ENCODE measurements around the gene BLOC1S5. TPM values are rescaled to one million over a fixed set of nuclear protein-coding genes. Genes with fewer than 3 reads are reported as not detected.

The BLOC1S5 gene
- total and polyA plus RNA-seq, 2 donors (not counting 3 experiments of a cell fraction or from before 2014, with no cell fraction given), result 3.9 to 19.1 TPM

GRCh38 chr6:7974565-7974937 is 89.6 kb downstream of the BLOC1S5 start:
- ChIA-PET CTCF (interaction anchor here (1.3 to 4.9 kb wide), 7 partner anchors 15 to 66 kb away, joined by 3 to 42 read pairs (median 7); no protein-coding TSS in a partner anchor), POLR2A (interaction anchor here (1.1 to 4.1 kb wide), 4 partner anchors 18 to 65 kb away, joined by 3 to 33 read pairs (median 12); no protein-coding TSS in a partner anchor)
- Histone ChIP-seq H2AFZ (ENCODE audit: low read depth, low read length) (no peak overlapping the region), H3K36me3 (ENCODE audit: control insufficient read depth in 2 of 2, extremely low read depth in 1 of 2, insufficient read depth in 2 of 2, low read length in 2 of 2) (no peaks in the 10 kb centered on the region), H3K9ac (replicated peaks; ENCODE audit: extremely low read depth, insufficient read depth, low read length) (peak overlapping the region; percentile 61), H3K27ac (ENCODE audit: insufficient read depth, low read depth, low read length) (peak overlapping the region; percentile 85), H3K4me2 (ENCODE audit: insufficient read depth, low read length) (peak overlapping the region; percentile 11), H3K4me1 (ENCODE audit: control insufficient read depth, extremely low read depth, insufficient read depth, low read length) (peaks cover 36% of the 10 kb centered on the region), H3K4me3 (replicated peaks in 1 of 3; ENCODE audit: insufficient read depth in 1 of 3, low read depth in 1 of 3, low read length in 3 of 3) (no peak overlapping the region), H4K20me1 (replicated peaks; ENCODE audit: control insufficient read depth, extremely low read depth, insufficient read depth, low read length) (no peaks in the 10 kb centered on the region), H3K9me3 (replicated peaks; ENCODE audit: control insufficient read depth, insufficient read depth, low read length) (no peaks in the 10 kb centered on the region), H3K79me2 (ENCODE audit: control insufficient read depth, insufficient read depth, low read length) (no peaks in the 10 kb centered on the region), H3K27me3 (ENCODE audit: control insufficient read depth in 2 of 2, insufficient read depth in 2 of 2, low read length in 2 of 2) (no peaks in the 10 kb centered on the region), H3K9me1 (replicated peaks; ENCODE audit: control insufficient read depth, extremely low read depth, insufficient read depth, low read length) (no peaks in the 10 kb centered on the region)
- BruUV-seq (replicated peaks), result TSS peak; percentile 84
- FAIRE-seq, result no peak
- DNase-seq (ENCODE audit: low read depth, low spot score), result no peak
- intact Hi-C loops (cut with micrococcal nuclease) (no loop called here), dilution Hi-C loops (cut with MboI; ENCODE audit: extremely low pct_ligation_motif_present, low sequenced_read_pairs) (no loop called here)
- TF ChIP-seq JUN (IDR thresholded peaks at IDR 0.05; ENCODE audit: borderline replicate concordance, insufficient read depth, insufficient read length, low read depth) (no peak), MYC (IDR thresholded peaks at IDR 0.05; ENCODE audit: low read depth, low read length) (no peak), POLR2AphosphoS5 (IDR thresholded peaks at IDR 0.05; ENCODE audit: insufficient read depth, low read depth, low read length) (no peak), GATA2 (IDR thresholded peaks at IDR 0.05; ENCODE audit: insufficient read depth, insufficient read length, low read depth, low read length) (no peak), MAX (IDR thresholded peaks at IDR 0.05; ENCODE audit: insufficient read depth, insufficient read length) (no peak), CTCF (IDR thresholded peaks at IDR 0.05; ENCODE audit: extremely low read depth in 1 of 2, insufficient read depth in 1 of 2, low read depth in 1 of 2, low read length in 2 of 2) (no peak), EZH2 (IDR thresholded peaks at IDR 0.05; ENCODE audit: borderline replicate concordance, low read depth, low read length, severe bottlenecking) (no peak), POLR2A (IDR thresholded peaks at IDR 0.05; ENCODE audit: low read depth, low read length) (no peak), FOS (IDR thresholded peaks at IDR 0.05; ENCODE audit: borderline replicate concordance, insufficient read depth, low read length) (no peak)

All from endothelial cell of umbilical vein (primary cell).